Measurements from ENCODE around the gene RCAN2.

RCAN2 gene

DNA sequence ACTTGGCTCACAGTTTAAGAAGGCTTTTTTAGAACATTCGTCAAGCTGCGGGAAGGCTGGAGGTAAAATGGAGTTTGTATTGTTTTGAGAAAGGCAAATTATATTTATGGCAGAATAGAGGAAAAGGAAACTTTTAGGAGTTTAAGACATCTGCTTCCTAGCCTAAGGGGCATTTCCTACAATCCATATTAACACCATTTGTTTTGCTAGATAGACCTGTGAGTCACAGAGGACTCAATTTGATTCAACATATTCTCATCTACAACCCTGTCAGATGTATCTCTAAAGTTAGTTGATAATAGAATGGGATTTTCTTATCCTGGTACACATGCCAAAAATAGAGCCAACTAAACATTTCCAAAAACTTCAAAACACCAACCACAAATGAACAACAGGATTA lies 35.0 kb downstream of the RCAN2 start:
- TF ChIP-seq CTCF (IDR thresholded peaks at IDR 0.05; ENCODE audit: low read depth, low read length, missing control alignments), result no peak
- DNase-seq (ENCODE audit: low read depth), result no peak
- H3K4me3 ChIP-seq (ENCODE audit: low read depth, low read length), result no peak overlapping the region

- no peak overlapping the region for H3K4me3 ChIP-seq (ENCODE audit: low read depth, low read length)
- no peak for DNase-seq (ENCODE audit: low read depth)
- TF ChIP-seq CTCF (IDR thresholded peaks at IDR 0.05; ENCODE audit: low read depth, low read length, missing control alignments), result no peak
Observed at GRCh38 chr6:46454691-46455090, 36.6 kb downstream of the RCAN2 start.

GRCh38 chr6:46453741-46454316 lies 37.4 kb downstream of the RCAN2 start:
- TF ChIP-seq CTCF (IDR thresholded peaks at IDR 0.05; ENCODE audit: low read depth, low read length, missing control alignments), result no peak
- no peak for DNase-seq (ENCODE audit: low read depth)
- H3K4me3 ChIP-seq (ENCODE audit: low read depth, low read length), result no peak overlapping the region

- no peak for DNase-seq (ENCODE audit: low read depth)
Observed at GRCh38 chr6:46453216-46453615, 38.0 kb downstream of the RCAN2 start.

GRCh38 chr6:46452312-46452917 lies 38.8 kb downstream of the RCAN2 start:
- no peak for DNase-seq (ENCODE audit: low read depth)
- TF ChIP-seq CTCF (IDR thresholded peaks at IDR 0.05; ENCODE audit: low read depth, low read length, missing control alignments), result no peak
- no peak overlapping the region for H3K4me3 ChIP-seq (ENCODE audit: low read depth, low read length)

More at GRCh38 chr6:46453216-46453615, 38.0 kb downstream of the RCAN2 start:
- no peak overlapping the region for H3K4me3 ChIP-seq (ENCODE audit: low read depth, low read length)
- TF ChIP-seq CTCF (IDR thresholded peaks at IDR 0.05; ENCODE audit: low read depth, low read length, missing control alignments), result no peak

DNA sequence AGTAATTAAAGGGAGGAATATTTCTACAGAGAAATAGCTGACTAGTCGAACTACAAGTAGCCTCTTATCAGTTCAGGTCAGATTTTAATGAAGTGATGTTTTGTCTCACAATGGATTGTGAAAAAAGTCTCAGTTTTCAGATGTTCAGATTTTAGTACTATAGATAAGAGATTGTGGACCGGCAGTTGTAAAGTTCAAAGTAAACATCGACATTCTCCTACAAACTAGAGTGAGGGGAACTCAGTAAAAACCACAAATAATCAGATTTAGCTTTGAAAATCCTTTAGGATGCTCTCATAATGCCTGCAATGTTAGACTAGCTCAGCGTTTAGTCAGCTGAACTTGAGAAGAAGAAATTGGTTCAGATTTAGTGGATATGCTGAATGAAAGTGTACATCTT lies 39.9 kb downstream of the RCAN2 start:
- DNase-seq (ENCODE audit: low read depth), result no peak
- TF ChIP-seq CTCF (IDR thresholded peaks at IDR 0.05; ENCODE audit: low read depth, low read length, missing control alignments), result no peak
- H3K4me3 ChIP-seq (ENCODE audit: low read depth, low read length), result no peak overlapping the region
